Measurements from ENCODE around the gene IGSF11. TPM values are rescaled to one million over a fixed set of nuclear protein-coding genes. Genes with fewer than 3 reads are reported as not detected.

The IGSF11 gene
- total RNA-seq, 1 donor from 2014 or later = 1.1 TPM

GRCh38 chr3:118850687-118851086 is 184.0 kb downstream of the IGSF11 start:
- H3K36me3 ChIP-seq (ENCODE audit: control insufficient read depth, insufficient read depth, low read length) = no peaks in the 10 kb centered on the region
- no peak overlapping the region for H3K4me3 ChIP-seq (ENCODE audit: low read depth, low read length)
- no peak for FAIRE-seq
- no peak for DNase-seq (ENCODE audit: low read depth)
- TF ChIP-seq CTCF (IDR thresholded peaks at IDR 0.05; ENCODE audit: insufficient read depth, low read length, severe bottlenecking) = no peak
- H3K27me3 ChIP-seq (ENCODE audit: control insufficient read depth, insufficient read depth, low read length) = no peaks in the 10 kb centered on the region

Other genes starting within 250 kb of the IGSF11 start
- not detected in 2 replicates for gene TEX55, start 111.3 kb upstream of the IGSF11 start, total RNA-seq
- 25.0 and 55.2 TPM in 2 replicates for gene UPK1B, start 138.8 kb upstream of the IGSF11 start, total RNA-seq
- 40.5 and 67.2 TPM in 2 replicates for gene B4GALT4, start 206.0 kb upstream of the IGSF11 start, total RNA-seq

Measured in bronchial epithelial cell (primary cell).